Transverse colon (tissue), 4 donors: ENCODE measurements around the gene BACH2.
"Not testable (repeated sequence)": the region's sequence is repeated elsewhere in the genome, so short reads cannot be mapped to it uniquely, and the experiment has no call there.

Experiments
- POLR2A ChIP-seq: fragments of 450-650 bp; IDR thresholded peaks from one replicate; pipeline ENCODE4 v1.6.1; 2016; ENCODE audit warnings: antibody characterized with exemption, mild to moderate bottlenecking, moderate library complexity
- POLR2AphosphoS5 ChIP-seq, 3 donors: sonication (generic); formaldehyde crosslinking; IDR thresholded peaks; one replicate each; pipeline ENCODE4 v1.6.1; 2016; ENCODE audit warnings: antibody characterized with exemption in 3 of 3
- TF ChIP-seq, protein P1 (sequence below), 5 experiments: fragments of 200-600 bp in 3 of 5; fragments of 450-650 bp in 2 of 5; sonication (generic) in 3 of 5; IDR thresholded peaks; 1 replicate in 2 of 5; 2 replicates in 3 of 5; pipeline ENCODE4 v1.5.1; 2016 to 2017; ENCODE audit warnings: antibody characterized with exemption in 5 of 5, inconsistent platforms in 3 of 5, mild to moderate bottlenecking in 2 of 5, moderate library complexity in 1 of 5

- TF ChIP-seq, protein P1, sequence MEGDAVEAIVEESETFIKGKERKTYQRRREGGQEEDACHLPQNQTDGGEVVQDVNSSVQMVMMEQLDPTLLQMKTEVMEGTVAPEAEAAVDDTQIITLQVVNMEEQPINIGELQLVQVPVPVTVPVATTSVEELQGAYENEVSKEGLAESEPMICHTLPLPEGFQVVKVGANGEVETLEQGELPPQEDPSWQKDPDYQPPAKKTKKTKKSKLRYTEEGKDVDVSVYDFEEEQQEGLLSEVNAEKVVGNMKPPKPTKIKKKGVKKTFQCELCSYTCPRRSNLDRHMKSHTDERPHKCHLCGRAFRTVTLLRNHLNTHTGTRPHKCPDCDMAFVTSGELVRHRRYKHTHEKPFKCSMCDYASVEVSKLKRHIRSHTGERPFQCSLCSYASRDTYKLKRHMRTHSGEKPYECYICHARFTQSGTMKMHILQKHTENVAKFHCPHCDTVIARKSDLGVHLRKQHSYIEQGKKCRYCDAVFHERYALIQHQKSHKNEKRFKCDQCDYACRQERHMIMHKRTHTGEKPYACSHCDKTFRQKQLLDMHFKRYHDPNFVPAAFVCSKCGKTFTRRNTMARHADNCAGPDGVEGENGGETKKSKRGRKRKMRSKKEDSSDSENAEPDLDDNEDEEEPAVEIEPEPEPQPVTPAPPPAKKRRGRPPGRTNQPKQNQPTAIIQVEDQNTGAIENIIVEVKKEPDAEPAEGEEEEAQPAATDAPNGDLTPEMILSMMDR (IDR thresholded peaks at IDR 0.05): not testable (repeated sequence)
- TF ChIP-seq POLR2AphosphoS5 (IDR thresholded peaks at IDR 0.05); POLR2A: not testable (repeated sequence)
Measured at GRCh38 chr6:90332978-90333543, 36.4 kb upstream of the BACH2 start.
